Panc1 (cell line): ENCODE results near the gene TBX3. TPM values are rescaled to one million over a fixed set of nuclear protein-coding genes. Genes with fewer than 3 reads are reported as not detected.

ENCODE experiments used
- ATAC-seq: fragments of 200-7000 bp; cut with Tn5 transposase; 2 replicates; pipeline ENCODE4 v1.9.1; 2020; ENCODE audit warnings: mild to moderate bottlenecking, moderate library complexity
- Bru-seq: library from RNA; stranded (reverse); fragments of 400-500 nt; gene quantifications from one replicate; lab custom pipeline; 2021; lab: Mats Ljungman, UMichigan
- BruChase-seq, 2 experiments: library from RNA; stranded (reverse); fragments of 400-500 nt; gene quantifications; one replicate each; lab custom pipeline; 2021; lab: Mats Ljungman, UMichigan
- BruUV-seq: library from RNA; stranded (reverse); fragments of 400-500 nt; replicated peaks from 2 replicates; lab custom pipeline; 2021; lab: Mats Ljungman, UMichigan
- CTCF ChIA-PET: fragments of 300-600 bp; sonication (Branson Sonifier 250); formaldehyde crosslinking; loops from one replicate; lab custom pipeline; 2022; ENCODE audit warnings: antibody characterized with exemption; lab: Charles Lee
- POLR2A ChIA-PET: fragments of 300-600 bp; sonication (Branson Sonifier 250); formaldehyde crosslinking; loops from one replicate; lab custom pipeline; 2022; ENCODE audit warnings: antibody characterized with exemption; lab: Charles Lee
- DNase-seq: peaks from one replicate; pipeline ENCODE4 v3.0.0-alpha.2; 2010; ENCODE audit warnings: low read depth, low spot score
- H3K27ac ChIP-seq: 2 replicates; pipeline ENCODE4 v1.5.1; 2011; ENCODE audit warnings: mild to moderate bottlenecking, low read length, inconsistent platforms
- H3K27me3 ChIP-seq: fragments of 200-500 bp; sonication (Bioruptor generic); 2 replicates; pipeline ENCODE4 v1.6.0; 2014; ENCODE audit warnings: low read length, inconsistent platforms; ENCODE audit not compliant: control insufficient read depth, insufficient read depth
- H3K36me3 ChIP-seq: fragments of 200-500 bp; sonication (Bioruptor generic); 2 replicates; pipeline ENCODE4 v1.5.1; 2014; ENCODE audit warnings: inconsistent platforms, mild to moderate bottlenecking, low read length, moderate library complexity; ENCODE audit not compliant: control insufficient read depth, insufficient read depth
- H3K4me1 ChIP-seq: 2 replicates; pipeline ENCODE4 v1.5.1; 2011; ENCODE audit warnings: inconsistent platforms, mild to moderate bottlenecking, low read length, moderate library complexity; ENCODE audit not compliant: control insufficient read depth, insufficient read depth
- H3K4me3 ChIP-seq, 2 experiments: 2 replicates each; pipeline ENCODE4 v1.5.1; 2011 to 2012; ENCODE audit warnings: low read depth in 2 of 2, low read length in 2 of 2, mild to moderate bottlenecking in 2 of 2, inconsistent platforms in 1 of 2, moderate library complexity in 1 of 2
- H3K9me3 ChIP-seq: fragments of 200-500 bp; sonication (Bioruptor generic); 2 replicates; pipeline ENCODE4 v1.5.1; 2014; ENCODE audit warnings: low read depth, mild to moderate bottlenecking, inconsistent platforms, low read length, moderate library complexity; ENCODE audit not compliant: control insufficient read depth, insufficient read depth
- POLR2AphosphoS5 ChIP-seq: IDR thresholded peaks from 2 replicates; pipeline ENCODE4 v1.6.1; 2012; ENCODE audit warnings: mild to moderate bottlenecking, low read depth, low read length, moderate library complexity
- SIN3A ChIP-seq: IDR thresholded peaks from 2 replicates; pipeline ENCODE4 v1.6.1; 2012; ENCODE audit warnings: low read depth, mild to moderate bottlenecking, low read length, moderate library complexity, borderline replicate concordance; ENCODE audit not compliant: insufficient read depth
- TCF7L2 ChIP-seq: IDR thresholded peaks from 2 replicates; pipeline ENCODE4 v1.6.1; 2011; ENCODE audit warnings: mild to moderate bottlenecking, low read depth, low read length, inconsistent platforms
- in situ Hi-C: cut with HindIII; loops from 2 replicates; pipeline ENCODE4 v1.10.0; 2016; ENCODE audit warnings: low sequenced_read_pairs, low pct_unique_long_range_greater_than_20kb
- intact Hi-C: fragments of 100-400 bp; cut with micrococcal nuclease; formaldehyde crosslinking; loops from one replicate; pipeline ENCODE4 v1.10.0; 2022; ENCODE audit not compliant: unreplicated experiment
- long read RNA-seq: library from polyadenylated mRNA; unstranded; transcript quantifications from one replicate; pipeline ENCODE4 v2.0.0, GENCODE V29; 2021; ENCODE audit not compliant: unreplicated experiment
- polyA plus RNA-seq: library from polyadenylated mRNA; unstranded; fragments of >200 nt; gene quantifications from one replicate; pipeline ENCODE4 v1.2.1, GENCODE V29; 2012; ENCODE audit warnings: missing spikeins; ENCODE audit not compliant: insufficient read length
- total RNA-seq: library from RNA; stranded (reverse); gene quantifications from one replicate; pipeline ENCODE4 v1.2.1, GENCODE V29; 2021; ENCODE audit not compliant: unreplicated experiment
- TF ChIP-seq, protein P1 (sequence below): fragments of 450-650 bp; IDR thresholded peaks from 2 replicates; pipeline ENCODE4 v1.5.1; 2017; ENCODE audit warnings: mild to moderate bottlenecking
- TF ChIP-seq, protein P2 (sequence below), 2 experiments: IDR thresholded peaks; 2 replicates each; pipeline ENCODE4 v1.6.1; 2011 to 2012; ENCODE audit warnings: low read depth in 2 of 2, control low read depth in 1 of 2, low read length in 1 of 2, mild to moderate bottlenecking in 1 of 2, moderate library complexity in 1 of 2; ENCODE audit not compliant: insufficient read depth in 1 of 2

Gene TBX3
- total RNA-seq (5.1 TPM), Bru-seq, nascent RNA (percentile 55 among the genes with signal in this experiment), BruChase-seq, experiment 1, labeled RNA remaining after a 2-hour chase (percentile 68 among the genes with signal in this experiment), BruChase-seq, experiment 2, labeled RNA remaining after a 6-hour chase (percentile 49 among the genes with signal in this experiment)
- 2.5 TPM for polyA plus RNA-seq
- long read RNA-seq, partial matches to known transcripts = 7 of 7 reads
- long read RNA-seq, other reads (novel, unspliced or antisense) = 0 of 7 reads

GRCh38 chr12:114684098-114684869 is at the start of gene TBX3:
Gene TBX3 (minus strand): TSS chr12:114684175. CDS start chr12:114683200, 975 bp downstream.
- intact Hi-C loops = no loop called here
- peaks cover 2% of the 10 kb centered on the region; the same call in 1 of the 2 replicates for H3K27me3 ChIP-seq
- peak; percentile 92 for ATAC-seq
- peak; percentile 96 for DNase-seq
- H3K9me3 ChIP-seq = no peaks in the 10 kb centered on the region
- POLR2A ChIA-PET = interaction anchor here (0.5 to 0.8 kb wide), 7 partner anchors 16 to 1111 kb away, joined by 3 to 9 read pairs (median 6); no protein-coding TSS in a partner anchor
- H3K36me3 ChIP-seq = peaks cover 5% of the 10 kb centered on the region; the same call in 1 of the 2 replicates
- TF ChIP-seq SIN3A (0 out of 2 replicates have a peak, but pooled peaks have one; percentile 64), POLR2AphosphoS5 (peak; percentile 60), TCF7L2 (peak; percentile 27; the same call in 1 of the 2 replicates)
- TF ChIP-seq, protein P1, sequence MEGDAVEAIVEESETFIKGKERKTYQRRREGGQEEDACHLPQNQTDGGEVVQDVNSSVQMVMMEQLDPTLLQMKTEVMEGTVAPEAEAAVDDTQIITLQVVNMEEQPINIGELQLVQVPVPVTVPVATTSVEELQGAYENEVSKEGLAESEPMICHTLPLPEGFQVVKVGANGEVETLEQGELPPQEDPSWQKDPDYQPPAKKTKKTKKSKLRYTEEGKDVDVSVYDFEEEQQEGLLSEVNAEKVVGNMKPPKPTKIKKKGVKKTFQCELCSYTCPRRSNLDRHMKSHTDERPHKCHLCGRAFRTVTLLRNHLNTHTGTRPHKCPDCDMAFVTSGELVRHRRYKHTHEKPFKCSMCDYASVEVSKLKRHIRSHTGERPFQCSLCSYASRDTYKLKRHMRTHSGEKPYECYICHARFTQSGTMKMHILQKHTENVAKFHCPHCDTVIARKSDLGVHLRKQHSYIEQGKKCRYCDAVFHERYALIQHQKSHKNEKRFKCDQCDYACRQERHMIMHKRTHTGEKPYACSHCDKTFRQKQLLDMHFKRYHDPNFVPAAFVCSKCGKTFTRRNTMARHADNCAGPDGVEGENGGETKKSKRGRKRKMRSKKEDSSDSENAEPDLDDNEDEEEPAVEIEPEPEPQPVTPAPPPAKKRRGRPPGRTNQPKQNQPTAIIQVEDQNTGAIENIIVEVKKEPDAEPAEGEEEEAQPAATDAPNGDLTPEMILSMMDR = peak; percentile 76
- TF ChIP-seq, protein P2, sequence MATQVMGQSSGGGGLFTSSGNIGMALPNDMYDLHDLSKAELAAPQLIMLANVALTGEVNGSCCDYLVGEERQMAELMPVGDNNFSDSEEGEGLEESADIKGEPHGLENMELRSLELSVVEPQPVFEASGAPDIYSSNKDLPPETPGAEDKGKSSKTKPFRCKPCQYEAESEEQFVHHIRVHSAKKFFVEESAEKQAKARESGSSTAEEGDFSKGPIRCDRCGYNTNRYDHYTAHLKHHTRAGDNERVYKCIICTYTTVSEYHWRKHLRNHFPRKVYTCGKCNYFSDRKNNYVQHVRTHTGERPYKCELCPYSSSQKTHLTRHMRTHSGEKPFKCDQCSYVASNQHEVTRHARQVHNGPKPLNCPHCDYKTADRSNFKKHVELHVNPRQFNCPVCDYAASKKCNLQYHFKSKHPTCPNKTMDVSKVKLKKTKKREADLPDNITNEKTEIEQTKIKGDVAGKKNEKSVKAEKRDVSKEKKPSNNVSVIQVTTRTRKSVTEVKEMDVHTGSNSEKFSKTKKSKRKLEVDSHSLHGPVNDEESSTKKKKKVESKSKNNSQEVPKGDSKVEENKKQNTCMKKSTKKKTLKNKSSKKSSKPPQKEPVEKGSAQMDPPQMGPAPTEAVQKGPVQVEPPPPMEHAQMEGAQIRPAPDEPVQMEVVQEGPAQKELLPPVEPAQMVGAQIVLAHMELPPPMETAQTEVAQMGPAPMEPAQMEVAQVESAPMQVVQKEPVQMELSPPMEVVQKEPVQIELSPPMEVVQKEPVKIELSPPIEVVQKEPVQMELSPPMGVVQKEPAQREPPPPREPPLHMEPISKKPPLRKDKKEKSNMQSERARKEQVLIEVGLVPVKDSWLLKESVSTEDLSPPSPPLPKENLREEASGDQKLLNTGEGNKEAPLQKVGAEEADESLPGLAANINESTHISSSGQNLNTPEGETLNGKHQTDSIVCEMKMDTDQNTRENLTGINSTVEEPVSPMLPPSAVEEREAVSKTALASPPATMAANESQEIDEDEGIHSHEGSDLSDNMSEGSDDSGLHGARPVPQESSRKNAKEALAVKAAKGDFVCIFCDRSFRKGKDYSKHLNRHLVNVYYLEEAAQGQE (IDR thresholded peaks at IDR 0.05; ENCODE audit: insufficient read depth in 1 of 2, low read depth in 2 of 2, low read length in 1 of 2) = 0 out of 4 replicates have a peak, but pooled peaks of 1 of the 2 experiments have one; percentile 26
- no TSS peak for BruUV-seq
- CTCF ChIA-PET = interaction anchor here (0.5 to 1.1 kb wide), 4 partner anchors 98 to 1263 kb away, joined by 4 to 9 read pairs (median 6); no protein-coding TSS in a partner anchor
- in situ Hi-C loops = no loop called here
- H3K4me1 ChIP-seq = 0 out of 2 replicates have a peak, but pooled peaks cover 2% of the 10 kb centered on the region
- H3K4me3 ChIP-seq = peak within 1 kb of the TSS; percentile 69 to 84
- peak within 1 kb of the TSS; percentile 94 for H3K27ac ChIP-seq

- no peak for ATAC-seq
- H3K4me1 ChIP-seq = peaks cover 2% of the 10 kb centered on the region; the same call in 1 of the 2 replicates
- in situ Hi-C loops (no loop called here), intact Hi-C loops (no loop called here)
- TF ChIP-seq, protein P1 = no peak
- no peak for TF ChIP-seq POLR2AphosphoS5
- POLR2A ChIA-PET = no interaction called here
- no peaks in the 10 kb centered on the region for H3K36me3 ChIP-seq
- H3K27ac ChIP-seq = no peak overlapping the region
- no peaks in the 10 kb centered on the region for H3K27me3 ChIP-seq
- H3K9me3 ChIP-seq = no peaks in the 10 kb centered on the region
- no peak for DNase-seq
- no peak overlapping the region for H3K4me3 ChIP-seq
- CTCF ChIA-PET = no interaction called here
- BruUV-seq = no TSS peak
Observed at GRCh38 chr12:114732426-114733030, 48.6 kb upstream of the TBX3 start.
